GM12878 (cell line): ENCODE data around the gene TMEM121B. TPM values are rescaled to one million over a fixed set of nuclear protein-coding genes. Genes with fewer than 3 reads are reported as not detected.

Experiments used
- FOXK2 ChIP-seq: fragments of 450-650 bp; IDR thresholded peaks from 2 replicates; pipeline ENCODE4 v1.6.1; 2017; ENCODE audit warnings: mild to moderate bottlenecking, moderate library complexity
- HDAC6 ChIP-seq: fragments of 200-600 bp; sonication (generic); IDR thresholded peaks from one replicate; pipeline ENCODE4 v1.8.0; 2017; ENCODE audit warnings: antibody characterized with exemption; ENCODE audit not compliant: unreplicated experiment
- NFXL1 ChIP-seq: fragments of 450-650 bp; IDR thresholded peaks from 2 replicates; pipeline ENCODE4 v1.6.1; 2017; ENCODE audit warnings: antibody characterized with exemption, mild to moderate bottlenecking, borderline replicate concordance
- RFX5 ChIP-seq: IDR thresholded peaks from 2 replicates; pipeline ENCODE4 v1.6.1; 2011; ENCODE audit warnings: low read depth, low read length, improper control_type of control experiment
- SIX5 ChIP-seq: IDR thresholded peaks from 2 replicates; pipeline ENCODE4 v1.6.1; 2011; ENCODE audit warnings: mild to moderate bottlenecking, low read depth, low read length, moderate library complexity; ENCODE audit not compliant: severe bottlenecking
- polyA plus RNA-seq, 11 experiments: library from polyadenylated mRNA; depleted of rRNA in 4 of 11; unstranded in 6 of 11; stranded (reverse) in 5 of 11; fragments of >200 nt; fragmentation: Nextera tagmentation in 4 of 11; fragmentation: Illumina TruSeq in 1 of 11; extraction: Ambion mirVana in 4 of 11; extraction: Trizol in 1 of 11; gene quantifications; 1 replicate in 1 of 11; 2 replicates in 10 of 11; pipeline versions ENCODE4 v1.2.1 to v1.2.3, GENCODE V29; 2011 to 2016; ENCODE audit warnings: inconsistent platforms in 2 of 11, missing spikeins in 2 of 11, low read depth in 1 of 11
- total RNA-seq, 4 experiments: library from RNA; depleted of rRNA in 3 of 4; stranded (reverse); fragments of >200 nt in 3 of 4; fragmentation: Illumina TruSeq in 1 of 4; extraction: Trizol in 1 of 4; gene quantifications; 2 replicates each; pipeline versions ENCODE4 v1.2.1 to v1.2.3, GENCODE V29; 2013 to 2021
- TF ChIP-seq, protein P1 (sequence below): fragments of 150-350 bp; IDR thresholded peaks from 2 replicates; pipeline ENCODE4 v1.6.1; 2016; ENCODE audit warnings: low read depth, low read length
- TF ChIP-seq, protein P2 (sequence below): fragments of 450-650 bp; IDR thresholded peaks from 2 replicates; pipeline ENCODE4 v1.6.1; 2017; ENCODE audit warnings: mild to moderate bottlenecking, moderate library complexity

TMEM121B gene
- total and polyA plus RNA-seq, 10 of the 15 experiments (the other 5 are each of a cell fraction or from before 2014, with no cell fraction given): 0.02 to 0.10 (median 0.06) TPM; not detected in 5

DNA sequence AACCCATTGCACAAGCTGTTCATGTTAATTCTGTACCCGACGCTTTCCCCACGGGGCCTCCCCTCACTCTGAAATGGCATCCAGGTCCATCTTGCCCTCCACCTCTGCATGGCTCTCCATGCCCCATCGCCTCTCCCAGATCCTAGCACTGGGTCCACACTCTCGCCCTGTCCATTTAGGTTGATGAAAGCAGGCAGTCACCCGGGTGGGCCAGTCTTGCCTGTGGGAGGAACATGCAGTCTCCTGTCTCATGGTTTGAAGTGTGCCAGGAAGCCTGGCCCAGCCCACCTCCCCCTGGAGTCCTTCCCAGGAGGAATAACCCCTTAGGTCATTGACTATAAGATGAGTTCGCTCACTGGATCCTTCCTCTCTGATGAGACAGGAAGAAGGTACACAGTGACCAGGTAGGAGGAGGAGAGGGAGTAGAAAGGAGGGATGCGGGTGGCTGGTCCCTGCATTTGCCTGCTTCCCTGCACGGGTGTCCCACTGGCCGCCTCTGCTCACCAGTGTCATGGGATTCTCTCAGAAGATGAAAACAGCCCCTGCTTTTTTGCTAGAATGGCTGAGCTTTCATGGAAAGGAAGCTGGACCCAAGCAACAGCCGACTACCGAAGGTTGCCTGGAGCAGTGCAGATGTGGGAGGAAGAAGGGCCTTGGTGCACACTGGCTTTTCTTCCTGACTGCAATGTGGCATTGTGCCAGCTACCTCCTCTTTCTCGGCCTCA is 6.8 kb downstream of the TMEM121B start (continued):
- TF ChIP-seq, protein P1, sequence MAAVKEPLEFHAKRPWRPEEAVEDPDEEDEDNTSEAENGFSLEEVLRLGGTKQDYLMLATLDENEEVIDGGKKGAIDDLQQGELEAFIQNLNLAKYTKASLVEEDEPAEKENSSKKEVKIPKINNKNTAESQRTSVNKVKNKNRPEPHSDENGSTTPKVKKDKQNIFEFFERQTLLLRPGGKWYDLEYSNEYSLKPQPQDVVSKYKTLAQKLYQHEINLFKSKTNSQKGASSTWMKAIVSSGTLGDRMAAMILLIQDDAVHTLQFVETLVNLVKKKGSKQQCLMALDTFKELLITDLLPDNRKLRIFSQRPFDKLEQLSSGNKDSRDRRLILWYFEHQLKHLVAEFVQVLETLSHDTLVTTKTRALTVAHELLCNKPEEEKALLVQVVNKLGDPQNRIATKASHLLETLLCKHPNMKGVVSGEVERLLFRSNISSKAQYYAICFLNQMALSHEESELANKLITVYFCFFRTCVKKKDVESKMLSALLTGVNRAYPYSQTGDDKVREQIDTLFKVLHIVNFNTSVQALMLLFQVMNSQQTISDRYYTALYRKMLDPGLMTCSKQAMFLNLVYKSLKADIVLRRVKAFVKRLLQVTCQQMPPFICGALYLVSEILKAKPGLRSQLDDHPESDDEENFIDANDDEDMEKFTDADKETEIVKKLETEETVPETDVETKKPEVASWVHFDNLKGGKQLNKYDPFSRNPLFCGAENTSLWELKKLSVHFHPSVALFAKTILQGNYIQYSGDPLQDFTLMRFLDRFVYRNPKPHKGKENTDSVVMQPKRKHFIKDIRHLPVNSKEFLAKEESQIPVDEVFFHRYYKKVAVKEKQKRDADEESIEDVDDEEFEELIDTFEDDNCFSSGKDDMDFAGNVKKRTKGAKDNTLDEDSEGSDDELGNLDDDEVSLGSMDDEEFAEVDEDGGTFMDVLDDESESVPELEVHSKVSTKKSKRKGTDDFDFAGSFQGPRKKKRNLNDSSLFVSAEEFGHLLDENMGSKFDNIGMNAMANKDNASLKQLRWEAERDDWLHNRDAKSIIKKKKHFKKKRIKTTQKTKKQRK: no peak
- TF ChIP-seq NFXL1 (no peak), SIX5 (no peak), FOXK2 (no peak), HDAC6 (no peak), RFX5 (no peak)
- TF ChIP-seq, protein P2, sequence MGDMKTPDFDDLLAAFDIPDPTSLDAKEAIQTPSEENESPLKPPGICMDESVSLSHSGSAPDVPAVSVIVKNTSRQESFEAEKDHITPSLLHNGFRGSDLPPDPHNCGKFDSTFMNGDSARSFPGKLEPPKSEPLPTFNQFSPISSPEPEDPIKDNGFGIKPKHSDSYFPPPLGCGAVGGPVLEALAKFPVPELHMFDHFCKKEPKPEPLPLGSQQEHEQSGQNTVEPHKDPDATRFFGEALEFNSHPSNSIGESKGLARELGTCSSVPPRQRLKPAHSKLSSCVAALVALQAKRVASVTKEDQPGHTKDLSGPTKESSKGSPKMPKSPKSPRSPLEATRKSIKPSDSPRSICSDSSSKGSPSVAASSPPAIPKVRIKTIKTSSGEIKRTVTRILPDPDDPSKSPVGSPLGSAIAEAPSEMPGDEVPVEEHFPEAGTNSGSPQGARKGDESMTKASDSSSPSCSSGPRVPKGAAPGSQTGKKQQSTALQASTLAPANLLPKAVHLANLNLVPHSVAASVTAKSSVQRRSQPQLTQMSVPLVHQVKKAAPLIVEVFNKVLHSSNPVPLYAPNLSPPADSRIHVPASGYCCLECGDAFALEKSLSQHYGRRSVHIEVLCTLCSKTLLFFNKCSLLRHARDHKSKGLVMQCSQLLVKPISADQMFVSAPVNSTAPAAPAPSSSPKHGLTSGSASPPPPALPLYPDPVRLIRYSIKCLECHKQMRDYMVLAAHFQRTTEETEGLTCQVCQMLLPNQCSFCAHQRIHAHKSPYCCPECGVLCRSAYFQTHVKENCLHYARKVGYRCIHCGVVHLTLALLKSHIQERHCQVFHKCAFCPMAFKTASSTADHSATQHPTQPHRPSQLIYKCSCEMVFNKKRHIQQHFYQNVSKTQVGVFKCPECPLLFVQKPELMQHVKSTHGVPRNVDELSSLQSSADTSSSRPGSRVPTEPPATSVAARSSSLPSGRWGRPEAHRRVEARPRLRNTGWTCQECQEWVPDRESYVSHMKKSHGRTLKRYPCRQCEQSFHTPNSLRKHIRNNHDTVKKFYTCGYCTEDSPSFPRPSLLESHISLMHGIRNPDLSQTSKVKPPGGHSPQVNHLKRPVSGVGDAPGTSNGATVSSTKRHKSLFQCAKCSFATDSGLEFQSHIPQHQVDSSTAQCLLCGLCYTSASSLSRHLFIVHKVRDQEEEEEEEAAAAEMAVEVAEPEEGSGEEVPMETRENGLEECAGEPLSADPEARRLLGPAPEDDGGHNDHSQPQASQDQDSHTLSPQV: no peak
